Neural crest cell (in vitro differentiated cells): ENCODE measurements around the gene TSC22D3. TPM values are rescaled to one million over a fixed set of nuclear protein-coding genes. Genes with fewer than 3 reads are reported as not detected.

Experiments
- DNase-seq: peaks from one replicate; pipeline ENCODE4 v3.0.0; 2021; ENCODE audit warnings: low read depth, mixed read lengths, low spot score
- H3K27ac Mint-ChIP-seq: one replicate; pipeline ENCODE4 v1.8.0; 2021; ENCODE audit warnings: mild to moderate bottlenecking, mixed read lengths; ENCODE audit not compliant: unreplicated experiment
- H3K27me3 Mint-ChIP-seq: 2 replicates; pipeline ENCODE4 v1.8.0; 2021; ENCODE audit warnings: low read depth, mild to moderate bottlenecking, mixed read lengths
- H3K36me3 Mint-ChIP-seq: 2 replicates; pipeline ENCODE4 v1.8.0; 2021; ENCODE audit warnings: low read depth, mild to moderate bottlenecking, mixed read lengths
- H3K4me1 Mint-ChIP-seq: 2 replicates; pipeline ENCODE4 v1.8.0; 2021; ENCODE audit warnings: mixed read lengths
- H3K4me3 Mint-ChIP-seq: one replicate; pipeline ENCODE4 v1.8.0; 2021; ENCODE audit warnings: mild to moderate bottlenecking, mixed read lengths
- H3K9me3 Mint-ChIP-seq: 2 replicates; pipeline ENCODE4 v1.8.0; 2021; ENCODE audit warnings: mixed read lengths
- CTCF ChIP-seq: fragments of 200-600 bp; sonication (generic); conservative IDR thresholded peaks from 2 replicates; pipeline ENCODE4 v1.5.0; 2021; ENCODE audit warnings: antibody characterized with exemption, mild to moderate bottlenecking
- total RNA-seq: library from RNA; stranded (reverse); gene quantifications from 2 replicates; pipeline ENCODE4 v1.2.1, GENCODE V29; 2021

Gene TSC22D3
- total RNA-seq, 1 donor from 2014 or later: 22.3 TPM

GRCh38 chrX:107709266-107709806 is 66.3 kb downstream of the TSC22D3 start:
- no peak for TF ChIP-seq CTCF
- Mint-ChIP-seq H3K4me3 (no peak overlapping the region), H3K27ac (no peak overlapping the region), H3K4me1 (peaks cover 11% of the 10 kb centered on the region), H3K36me3 (no peaks in the 10 kb centered on the region), H3K9me3 (no peaks in the 10 kb centered on the region), H3K27me3 (no peaks in the 10 kb centered on the region)
- no peak for DNase-seq

- H3K27ac Mint-ChIP-seq: no peak overlapping the region
- TF ChIP-seq CTCF: no peak
- no peak overlapping the region for H3K4me3 Mint-ChIP-seq
- no peaks in the 10 kb centered on the region for H3K36me3 Mint-ChIP-seq
- peaks cover 11% of the 10 kb centered on the region for H3K4me1 Mint-ChIP-seq
- no peaks in the 10 kb centered on the region for H3K27me3 Mint-ChIP-seq
- DNase-seq: no peak
- no peaks in the 10 kb centered on the region for H3K9me3 Mint-ChIP-seq
These were observed 66.8 kb downstream of the TSC22D3 start for GRCh38 chrX:107708762-107709161.

- TF ChIP-seq CTCF: no peak
- peaks cover 11% of the 10 kb centered on the region for H3K4me1 Mint-ChIP-seq
- H3K27ac Mint-ChIP-seq: no peak overlapping the region
- DNase-seq: no peak
- no peaks in the 10 kb centered on the region for H3K27me3 Mint-ChIP-seq
- H3K36me3 Mint-ChIP-seq: no peaks in the 10 kb centered on the region
- H3K9me3 Mint-ChIP-seq: no peaks in the 10 kb centered on the region
- no peak overlapping the region for H3K4me3 Mint-ChIP-seq
These were observed 67.7 kb downstream of the TSC22D3 start for GRCh38 chrX:107707866-107708265.

GRCh38 chrX:107706309-107706708 is 69.3 kb downstream of the TSC22D3 start:
- no peaks in the 10 kb centered on the region for H3K36me3 Mint-ChIP-seq
- no peak overlapping the region for H3K27ac Mint-ChIP-seq
- DNase-seq: no peak
- no peaks in the 10 kb centered on the region for H3K27me3 Mint-ChIP-seq
- H3K4me3 Mint-ChIP-seq: no peak overlapping the region
- H3K9me3 Mint-ChIP-seq: no peaks in the 10 kb centered on the region
- TF ChIP-seq CTCF: no peak
- peaks cover 9% of the 10 kb centered on the region for H3K4me1 Mint-ChIP-seq

GRCh38 chrX:107704587-107704986 is 71.0 kb downstream of the TSC22D3 start:
- no peaks in the 10 kb centered on the region for H3K4me1 Mint-ChIP-seq
- TF ChIP-seq CTCF: no peak
- no peak overlapping the region for H3K27ac Mint-ChIP-seq
- H3K27me3 Mint-ChIP-seq: no peaks in the 10 kb centered on the region
- H3K4me3 Mint-ChIP-seq: no peak overlapping the region
- no peak for DNase-seq
- H3K36me3 Mint-ChIP-seq: no peaks in the 10 kb centered on the region
- H3K9me3 Mint-ChIP-seq: no peaks in the 10 kb centered on the region
